Dendritic cell treated with granulocyte-macrophage colony-stimulating factor and Interleukin-4, amounts not matched to agents 40 ng/mL and 50 ng/mL, for 4 days (primary cell): ENCODE results near the gene SPDYE5.
"Not testable (repeated sequence)": the region's sequence is repeated elsewhere in the genome, so short reads cannot be mapped to it uniquely, and the experiment has no call there.

Experiments used
- H3K27ac Mint-ChIP-seq: one replicate; pipeline ENCODE4 v1.8.0; 2022; ENCODE audit warnings: mild to moderate bottlenecking, mixed read lengths
- H3K27me3 Mint-ChIP-seq: one replicate; pipeline ENCODE4 v1.8.0; 2022; ENCODE audit warnings: mild to moderate bottlenecking, mixed read lengths
- H3K36me3 Mint-ChIP-seq: one replicate; pipeline ENCODE4 v1.8.0; 2022; ENCODE audit warnings: low read depth, mixed read lengths
- H3K4me1 Mint-ChIP-seq: one replicate; pipeline ENCODE4 v1.8.0; 2022; ENCODE audit warnings: low read depth, mixed read lengths
- H3K4me3 Mint-ChIP-seq: one replicate; pipeline ENCODE4 v1.8.0; 2022; ENCODE audit warnings: mild to moderate bottlenecking, moderate library complexity, mixed read lengths
- H3K9me3 Mint-ChIP-seq: one replicate; pipeline ENCODE4 v1.8.0; 2022; ENCODE audit warnings: mixed read lengths
- intact Hi-C: fragments of 100-400 bp; cut with micrococcal nuclease; formaldehyde crosslinking; loops from one replicate; pipeline ENCODE4 v1.15.0; 2022

The SPDYE5 gene, protein sequence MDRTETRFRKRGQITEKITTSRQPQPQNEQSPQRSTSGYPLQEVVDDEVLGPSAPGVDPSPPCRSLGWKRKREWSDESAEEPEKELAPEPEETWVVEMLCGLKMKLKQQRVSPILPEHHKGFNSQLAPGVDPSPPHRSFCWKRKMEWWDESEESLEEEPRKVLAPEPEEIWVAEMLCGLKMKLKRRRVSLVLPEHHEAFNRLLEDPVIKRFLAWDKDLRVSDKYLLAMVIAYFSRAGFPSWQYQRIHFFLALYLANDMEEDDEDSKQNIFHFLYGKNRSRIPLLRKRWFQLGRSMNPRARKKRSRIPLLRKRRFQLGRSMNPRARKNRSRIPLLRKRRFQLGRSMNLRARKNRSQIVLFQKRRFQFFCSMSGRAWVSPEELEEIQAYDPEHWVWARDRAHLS

DNA sequence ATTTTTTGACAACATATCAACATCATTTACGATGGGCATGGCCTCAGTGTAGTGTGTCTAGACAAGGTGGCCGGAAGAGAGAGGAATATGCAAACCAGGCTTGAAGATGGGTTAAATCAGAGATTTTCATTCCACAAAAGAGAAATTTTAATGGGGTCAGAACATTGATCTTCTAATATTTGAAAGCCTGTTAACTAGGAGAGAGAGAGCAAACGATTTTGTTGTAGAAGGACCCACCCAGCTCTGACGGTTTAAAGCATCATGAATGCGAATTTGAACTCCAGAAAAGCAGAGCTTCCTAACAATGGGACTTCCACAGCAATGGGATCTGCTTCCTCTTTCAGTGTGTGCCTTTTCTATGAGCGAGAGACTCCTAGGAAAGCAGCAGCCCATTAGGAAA lies at the start of gene SPDYE5:
Gene SPDYE5 (plus strand): TSS at position 301 of the 400 bp plus-strand sequence. CDS start 1,728 bp downstream, outside the sequence.
- intact Hi-C loops, H3K4me3 Mint-ChIP-seq, H3K27ac Mint-ChIP-seq, H3K4me1 Mint-ChIP-seq, H3K27me3 Mint-ChIP-seq, H3K9me3 Mint-ChIP-seq: not testable (repeated sequence)
- peaks cover 29% of the 10 kb centered on the region for H3K36me3 Mint-ChIP-seq

DNA sequence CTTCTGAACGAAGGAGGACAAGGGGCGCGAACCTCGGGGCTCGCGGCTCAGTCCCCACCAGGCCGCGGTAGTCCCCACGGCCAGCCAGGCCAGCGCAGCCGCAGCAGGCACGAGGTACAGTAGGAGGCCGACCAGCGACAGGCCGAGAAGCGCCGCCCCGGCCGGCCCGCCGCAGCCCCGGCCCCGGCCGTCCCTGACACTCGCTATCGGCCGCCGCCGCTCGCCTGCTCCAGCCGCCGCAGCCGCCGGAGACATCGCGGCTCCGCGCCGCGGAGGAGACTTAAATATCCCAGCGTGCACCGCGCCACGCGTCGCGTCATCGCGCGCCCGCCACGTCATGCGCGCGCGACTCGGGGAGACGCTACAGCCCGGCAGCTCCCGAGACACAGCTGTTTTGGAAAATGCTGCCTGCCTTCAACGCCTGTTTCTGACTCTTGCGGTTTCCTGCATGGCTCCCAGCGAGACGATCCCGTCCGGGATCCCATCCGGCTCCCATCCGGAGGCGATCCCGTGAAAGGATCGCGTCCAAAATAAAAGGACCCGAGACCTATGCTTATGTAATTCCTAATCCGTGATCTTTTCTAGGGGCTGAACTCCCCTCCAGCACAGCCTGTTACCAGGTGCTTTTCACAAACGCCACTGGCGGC lies 49.5 kb upstream of the SPDYE5 start:
- H3K9me3 Mint-ChIP-seq, H3K27me3 Mint-ChIP-seq, H3K4me1 Mint-ChIP-seq, intact Hi-C loops: not testable (repeated sequence)
- Mint-ChIP-seq H3K4me3 (peak overlapping the region; percentile 86), H3K27ac (peak overlapping the region; percentile 88), H3K36me3 (peaks cover 37% of the 10 kb centered on the region)

DNA sequence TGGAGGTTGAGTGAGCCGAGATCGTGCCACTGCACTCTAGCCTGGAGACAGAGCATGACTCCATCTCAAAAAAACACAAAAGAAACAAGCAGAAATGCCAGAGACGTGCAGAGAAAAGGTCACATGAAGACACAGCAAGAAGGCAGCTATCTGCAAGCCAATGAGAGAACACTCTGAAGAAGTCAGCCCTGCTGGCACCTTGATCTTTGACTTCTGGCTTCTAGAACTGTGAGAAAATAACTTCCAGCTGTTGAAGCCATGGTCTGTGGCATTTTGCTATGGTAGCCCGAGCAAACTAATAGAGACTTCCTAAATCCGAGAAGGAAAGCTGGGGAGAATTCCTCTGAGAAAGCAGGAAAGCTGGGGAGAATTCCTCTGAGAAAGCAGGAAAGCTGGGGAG lies 42.2 kb upstream of the SPDYE5 start:
- H3K36me3 Mint-ChIP-seq: peaks cover 28% of the 10 kb centered on the region
- H3K27ac Mint-ChIP-seq, H3K4me1 Mint-ChIP-seq, H3K9me3 Mint-ChIP-seq, intact Hi-C loops, H3K4me3 Mint-ChIP-seq, H3K27me3 Mint-ChIP-seq: not testable (repeated sequence)

DNA sequence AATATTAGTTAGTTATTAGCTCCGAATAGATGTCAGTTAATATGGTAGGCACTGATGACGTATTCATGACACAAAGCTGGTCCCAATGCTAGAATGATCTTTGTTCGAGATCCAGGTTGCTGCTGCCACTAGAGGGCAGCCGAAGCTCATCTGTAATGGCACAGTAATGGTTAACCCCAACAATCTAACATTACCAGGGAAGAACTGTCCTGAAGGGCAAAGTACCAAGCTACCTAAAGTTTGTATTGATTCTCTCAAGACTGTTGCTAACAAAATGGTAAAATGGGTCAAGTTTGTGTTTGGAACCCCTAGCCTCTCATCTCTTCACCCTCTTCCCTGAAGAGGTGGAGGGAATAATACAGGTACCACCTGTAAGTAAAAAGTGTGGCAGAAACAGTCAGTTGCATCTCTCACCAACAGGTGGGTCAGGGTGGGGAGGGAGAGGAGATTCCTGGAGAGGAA lies 39.6 kb upstream of the SPDYE5 start:
- H3K4me3 Mint-ChIP-seq, H3K27me3 Mint-ChIP-seq, intact Hi-C loops, H3K27ac Mint-ChIP-seq, H3K4me1 Mint-ChIP-seq, H3K9me3 Mint-ChIP-seq: not testable (repeated sequence)
- peaks cover 28% of the 10 kb centered on the region for H3K36me3 Mint-ChIP-seq

DNA sequence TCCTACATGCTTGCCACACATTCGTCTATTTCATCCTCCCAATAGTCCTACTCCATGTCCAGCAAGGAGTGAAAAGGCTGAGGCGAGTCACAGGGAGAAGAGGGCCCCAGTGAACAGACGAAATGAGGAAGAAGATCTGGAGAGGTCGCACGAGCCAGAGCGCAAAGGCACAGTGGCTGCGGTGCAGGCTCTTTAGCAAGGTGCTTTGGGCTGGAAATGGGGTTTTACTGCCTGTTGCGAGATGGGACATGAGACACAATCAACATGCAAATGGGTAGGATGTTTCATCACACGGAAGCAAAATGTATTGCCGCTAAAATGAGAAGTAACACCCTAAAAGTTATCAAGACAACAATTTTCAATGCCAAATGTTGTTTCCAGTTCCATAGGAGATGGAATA lies 35.7 kb upstream of the SPDYE5 start:
- H3K4me3 Mint-ChIP-seq, H3K27ac Mint-ChIP-seq, H3K9me3 Mint-ChIP-seq, H3K4me1 Mint-ChIP-seq, intact Hi-C loops, H3K27me3 Mint-ChIP-seq: not testable (repeated sequence)
- peaks cover 14% of the 10 kb centered on the region for H3K36me3 Mint-ChIP-seq

DNA sequence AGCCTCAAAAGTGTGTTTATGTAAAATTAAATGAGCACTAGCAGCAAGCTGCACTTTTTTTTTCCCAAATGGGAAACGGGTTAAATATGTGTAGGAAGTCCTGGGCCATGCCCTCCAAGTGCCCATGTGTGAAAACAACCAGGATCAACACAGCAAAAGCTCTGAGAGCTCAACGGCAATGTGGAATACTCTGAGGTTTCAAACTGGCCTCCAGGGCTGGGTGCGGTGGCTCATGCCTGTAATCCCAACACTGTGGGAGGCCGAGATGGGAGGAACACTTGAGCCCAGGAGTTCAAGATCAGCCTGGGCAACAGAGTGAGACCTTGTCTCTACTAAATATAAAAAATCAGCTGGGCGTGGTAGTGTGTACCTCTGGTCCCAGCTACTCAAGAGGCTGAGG lies 34.1 kb upstream of the SPDYE5 start:
- H3K27ac Mint-ChIP-seq, H3K27me3 Mint-ChIP-seq, H3K4me1 Mint-ChIP-seq, H3K4me3 Mint-ChIP-seq, intact Hi-C loops, H3K9me3 Mint-ChIP-seq: not testable (repeated sequence)
- peaks cover 14% of the 10 kb centered on the region for H3K36me3 Mint-ChIP-seq

- H3K4me3 Mint-ChIP-seq, H3K36me3 Mint-ChIP-seq, H3K4me1 Mint-ChIP-seq, H3K9me3 Mint-ChIP-seq, H3K27ac Mint-ChIP-seq, intact Hi-C loops, H3K27me3 Mint-ChIP-seq: not testable (repeated sequence)
These were observed 31.6 kb upstream of the SPDYE5 start for GRCh38 chr7:75460541-75460940.

DNA sequence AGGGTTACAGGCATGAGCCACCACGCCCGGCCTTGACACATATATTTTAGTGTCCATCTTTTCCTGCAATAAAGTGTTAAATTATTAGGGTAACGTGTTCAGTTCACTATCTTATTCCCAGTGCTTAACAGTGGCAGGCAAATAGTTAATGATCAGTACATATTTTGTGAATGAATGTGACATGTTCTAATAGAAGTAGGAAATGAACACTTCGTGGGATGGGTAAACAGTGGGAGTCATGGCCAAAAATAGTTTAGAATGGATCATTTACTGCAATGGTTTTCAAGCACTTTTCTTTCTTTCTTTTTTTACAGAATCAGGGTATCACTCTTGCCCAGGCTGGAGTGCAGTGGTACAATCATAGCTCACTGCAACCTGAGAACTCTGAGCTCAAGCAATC lies 22.0 kb upstream of the SPDYE5 start:
- H3K4me3 Mint-ChIP-seq, H3K9me3 Mint-ChIP-seq, H3K27ac Mint-ChIP-seq, H3K27me3 Mint-ChIP-seq, intact Hi-C loops: not testable (repeated sequence)
- H3K36me3 Mint-ChIP-seq: peaks cover 68% of the 10 kb centered on the region
- peaks cover 11% of the 10 kb centered on the region for H3K4me1 Mint-ChIP-seq

- H3K9me3 Mint-ChIP-seq, H3K27me3 Mint-ChIP-seq, H3K4me3 Mint-ChIP-seq, intact Hi-C loops, H3K27ac Mint-ChIP-seq: not testable (repeated sequence)
- H3K4me1 Mint-ChIP-seq: peaks cover 11% of the 10 kb centered on the region
- H3K36me3 Mint-ChIP-seq: peaks cover 41% of the 10 kb centered on the region
These were observed 14.7 kb upstream of the SPDYE5 start for GRCh38 chr7:75477457-75477856.

DNA sequence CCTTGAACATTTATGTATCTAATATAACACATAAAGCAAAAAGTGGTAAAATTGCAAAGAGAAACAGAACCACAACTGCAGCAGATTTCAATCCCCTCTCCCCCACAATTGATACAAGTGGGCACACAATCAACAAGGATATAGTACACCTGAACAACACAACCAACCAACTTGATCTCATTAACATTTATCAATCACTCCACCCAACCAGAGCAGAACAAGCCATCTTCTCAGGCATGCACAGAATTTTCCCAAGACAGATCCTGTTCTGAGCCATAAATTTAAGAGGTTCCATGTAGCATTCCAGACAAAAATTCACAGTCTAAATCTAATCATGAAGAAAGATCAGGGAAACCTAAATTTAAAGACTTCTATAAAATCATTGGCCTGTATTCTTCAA lies 11.8 kb upstream of the SPDYE5 start:
- H3K4me3 Mint-ChIP-seq, intact Hi-C loops: not testable (repeated sequence)

GRCh38 chr7:75485355-75485978 lies 6.7 kb upstream of the SPDYE5 start:
- H3K9me3 Mint-ChIP-seq, H3K27me3 Mint-ChIP-seq, intact Hi-C loops: not testable (repeated sequence)
- Mint-ChIP-seq H3K4me3 (peak overlapping the region; percentile 91), H3K27ac (peak overlapping the region; percentile 86), H3K36me3 (peaks cover 26% of the 10 kb centered on the region), H3K4me1 (peaks cover 22% of the 10 kb centered on the region)

More for the DNA sequence above, 11.8 kb upstream of the SPDYE5 start:
- H3K27ac Mint-ChIP-seq, H3K9me3 Mint-ChIP-seq, H3K27me3 Mint-ChIP-seq, H3K4me1 Mint-ChIP-seq: not testable (repeated sequence)
- peaks cover 33% of the 10 kb centered on the region for H3K36me3 Mint-ChIP-seq

DNA sequence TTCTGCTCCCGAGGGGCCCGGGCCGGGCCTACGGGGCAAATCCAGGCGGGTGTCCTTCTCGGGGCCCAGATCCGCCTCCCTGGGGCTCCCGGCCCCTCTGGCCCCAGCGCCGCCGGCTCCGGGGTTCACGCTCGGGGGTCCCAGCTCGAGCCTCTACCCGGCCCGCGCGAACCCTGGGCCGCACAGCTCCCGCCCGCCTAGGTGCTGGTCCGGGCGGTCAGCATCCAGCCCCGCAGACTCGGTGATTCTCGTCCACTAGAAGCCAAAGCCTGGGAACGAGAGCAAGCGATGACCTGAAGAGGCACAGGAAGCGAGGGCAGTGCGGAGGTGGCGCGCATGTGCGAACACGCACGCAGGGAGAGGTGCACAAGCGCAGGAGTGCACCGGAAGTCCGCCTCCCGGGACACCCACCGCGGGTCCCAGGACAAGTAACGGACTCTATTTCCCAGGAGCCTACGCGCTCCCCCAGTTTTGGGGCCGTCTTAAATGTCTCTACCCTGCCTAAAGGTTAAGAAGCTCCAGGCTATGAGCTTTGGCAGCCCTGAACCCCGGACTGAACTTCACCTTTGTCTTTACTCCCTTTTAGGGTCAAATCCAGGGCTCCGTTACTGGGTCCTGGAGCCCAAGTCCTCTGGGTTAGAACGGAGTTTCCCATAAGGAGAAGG lies 6.0 kb upstream of the SPDYE5 start, which contains the start of gene POM121C:
Gene POM121C (minus strand): TSS at position 321 of the 665 bp plus-strand sequence. CDS start 44,803 bp downstream, outside the sequence.
- Mint-ChIP-seq H3K27ac (peak within 1 kb of the TSS; percentile 86), H3K4me3 (peak within 1 kb of the TSS; percentile 91), H3K36me3 (peaks cover 26% of the 10 kb centered on the region), H3K4me1 (peaks cover 22% of the 10 kb centered on the region)
- H3K27me3 Mint-ChIP-seq, H3K9me3 Mint-ChIP-seq, intact Hi-C loops: not testable (repeated sequence)

GRCh38 chr7:75509033-75509432 lies 16.9 kb downstream of the SPDYE5 start:
- H3K9me3 Mint-ChIP-seq, H3K27ac Mint-ChIP-seq, H3K4me3 Mint-ChIP-seq, H3K27me3 Mint-ChIP-seq, intact Hi-C loops, H3K4me1 Mint-ChIP-seq: not testable (repeated sequence)
- peaks cover 38% of the 10 kb centered on the region for H3K36me3 Mint-ChIP-seq

DNA sequence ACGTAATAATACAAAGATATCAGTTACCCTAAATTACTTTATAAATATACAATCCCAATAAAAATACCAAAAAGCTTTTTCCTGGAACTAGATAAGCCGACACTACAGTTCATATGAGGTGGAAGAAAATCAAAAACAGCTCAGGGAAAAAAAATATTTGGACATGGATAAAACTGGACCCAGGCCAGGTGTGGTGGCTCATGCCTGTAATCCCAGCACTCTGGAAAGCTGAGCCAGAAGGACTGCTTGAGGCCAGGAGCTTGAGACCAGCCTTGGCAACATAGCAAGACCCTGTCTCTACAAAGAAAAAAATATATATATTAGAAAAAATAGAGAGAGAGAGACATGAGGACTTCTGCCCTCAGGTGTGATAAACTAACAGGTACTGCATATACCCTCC lies 26.7 kb downstream of the SPDYE5 start:
- intact Hi-C loops, H3K4me3 Mint-ChIP-seq: not testable (repeated sequence)
- H3K4me1 Mint-ChIP-seq: peaks cover 16% of the 10 kb centered on the region

More for the DNA sequence above, 26.7 kb downstream of the SPDYE5 start:
- H3K27ac Mint-ChIP-seq, H3K27me3 Mint-ChIP-seq: not testable (repeated sequence)
- peaks cover 11% of the 10 kb centered on the region for H3K9me3 Mint-ChIP-seq
- H3K36me3 Mint-ChIP-seq: peaks cover 74% of the 10 kb centered on the region
